Measurements from ENCODE around the gene ZNF207.
A peak's percentile ranks its signal among the peaks of the same experiment; 100 is the strongest.
"Not testable (repeated sequence)": the region's sequence is repeated elsewhere in the genome, so short reads cannot be mapped to it uniquely, and the experiment has no call there.

The ZNF207 gene

DNA sequence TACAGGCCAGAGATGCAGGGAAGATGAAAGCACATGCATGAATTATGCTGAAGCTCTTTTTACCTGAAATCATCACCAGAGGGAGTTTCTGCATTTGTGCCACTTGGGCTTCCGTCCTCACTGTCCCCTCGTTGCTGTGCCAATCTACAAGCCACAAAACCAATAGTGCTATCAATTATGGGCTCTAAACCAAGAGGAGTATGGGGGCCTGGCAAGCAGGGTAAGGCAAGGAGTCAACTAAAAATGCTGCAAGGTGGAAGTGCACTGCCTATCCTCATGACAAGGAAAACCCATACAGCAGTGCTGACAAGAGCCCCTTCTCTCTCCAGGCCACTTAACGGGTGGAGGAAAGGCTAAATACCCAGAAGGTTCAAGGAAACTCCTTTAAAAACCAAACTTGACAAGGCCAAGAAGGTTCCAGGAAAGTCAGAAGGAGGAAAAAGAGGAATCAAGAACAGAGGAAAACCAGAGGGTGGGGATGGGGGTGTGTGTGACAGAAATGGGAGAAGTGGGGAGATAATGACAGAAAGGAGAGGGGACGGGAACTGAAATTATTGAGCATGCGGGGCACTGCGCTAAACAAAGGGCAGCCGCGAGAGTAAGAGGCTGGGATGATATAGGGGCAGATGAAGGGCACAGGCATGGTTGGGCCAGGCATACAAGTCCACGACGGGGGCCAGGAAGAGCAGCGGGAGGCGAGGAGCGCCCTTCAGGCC, 8.7 kb upstream of the ZNF207 start:
- peak; percentile 55 to 73 for DNase-seq

DNA sequence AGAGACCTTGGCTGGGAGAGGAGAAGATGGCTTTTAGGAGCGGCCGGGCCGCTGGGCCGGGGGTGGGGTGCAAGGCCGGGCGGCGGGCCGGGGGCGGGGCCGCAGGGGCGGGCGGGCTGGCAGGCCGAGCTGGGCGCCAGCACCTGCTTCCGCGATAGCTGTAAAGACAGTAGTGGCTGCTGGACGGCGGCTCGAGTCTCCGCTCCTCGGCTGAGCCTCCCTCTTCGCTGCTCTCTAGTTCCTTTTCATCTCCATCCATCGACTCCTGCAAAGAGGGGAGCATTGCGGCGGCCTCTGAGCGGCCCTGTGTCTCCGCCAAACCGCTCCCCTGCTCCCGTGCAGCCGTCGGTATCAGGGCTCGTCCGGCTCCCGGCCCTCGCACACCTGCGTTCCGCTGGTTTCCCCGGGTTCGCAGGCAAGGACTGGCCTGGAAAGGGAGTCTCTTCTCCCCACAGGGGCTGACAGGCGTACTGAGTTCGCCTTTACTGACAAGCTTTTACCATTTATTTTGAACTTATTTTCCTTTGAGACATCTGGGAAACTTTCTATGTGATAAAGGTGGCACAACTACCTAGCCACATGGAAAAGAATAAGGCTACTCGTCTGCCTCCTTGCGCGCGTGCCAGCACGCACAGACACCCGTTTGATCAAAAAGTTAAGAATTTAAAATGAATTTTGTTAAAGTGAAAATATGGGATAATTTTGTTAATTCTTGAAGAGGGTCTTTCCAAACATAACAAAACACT, 7.9 kb upstream of the ZNF207 start, which contains the start of gene C17orf75:
C17orf75 (minus strand) TSS at position 317 of the 746 bp plus-strand sequence; CDS start at position 283, 34 bp downstream.
- peak; percentile 72 to 78 for DNase-seq

DNA sequence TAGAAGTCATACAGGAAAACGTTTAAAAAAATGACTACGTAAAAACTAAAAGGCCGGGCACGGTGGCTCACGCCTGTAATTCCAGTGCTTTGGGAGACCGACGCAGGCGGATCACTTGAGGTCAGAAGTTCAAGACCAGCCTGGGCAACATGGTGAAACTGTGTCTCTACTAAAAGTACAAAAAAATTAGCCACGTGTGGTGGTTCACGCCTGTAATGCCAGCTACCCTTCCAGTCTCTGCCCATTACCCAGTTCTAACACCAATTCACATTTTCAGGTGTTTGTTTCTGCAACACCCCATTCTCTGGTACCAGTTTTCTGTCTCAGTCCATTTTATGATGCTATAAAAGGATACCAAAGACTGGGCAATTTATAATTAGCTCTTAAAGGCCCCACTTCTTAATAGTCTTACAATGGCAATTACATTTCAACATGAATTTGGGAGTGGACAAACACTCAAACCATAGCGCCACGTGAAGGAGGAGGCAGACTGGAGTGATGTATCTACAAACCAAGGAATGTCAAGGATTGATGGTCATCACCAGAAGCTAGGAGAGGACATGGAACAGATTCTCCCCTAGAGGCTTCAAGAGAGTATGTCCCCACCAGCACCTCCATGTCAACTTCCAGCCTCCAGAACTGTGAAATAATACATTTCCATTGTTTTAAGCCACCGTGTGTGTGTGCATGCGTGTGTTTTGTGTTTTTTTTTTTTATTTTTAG, 7.2 kb upstream of the ZNF207 start:
- DNase-seq, result no peak

DNA sequence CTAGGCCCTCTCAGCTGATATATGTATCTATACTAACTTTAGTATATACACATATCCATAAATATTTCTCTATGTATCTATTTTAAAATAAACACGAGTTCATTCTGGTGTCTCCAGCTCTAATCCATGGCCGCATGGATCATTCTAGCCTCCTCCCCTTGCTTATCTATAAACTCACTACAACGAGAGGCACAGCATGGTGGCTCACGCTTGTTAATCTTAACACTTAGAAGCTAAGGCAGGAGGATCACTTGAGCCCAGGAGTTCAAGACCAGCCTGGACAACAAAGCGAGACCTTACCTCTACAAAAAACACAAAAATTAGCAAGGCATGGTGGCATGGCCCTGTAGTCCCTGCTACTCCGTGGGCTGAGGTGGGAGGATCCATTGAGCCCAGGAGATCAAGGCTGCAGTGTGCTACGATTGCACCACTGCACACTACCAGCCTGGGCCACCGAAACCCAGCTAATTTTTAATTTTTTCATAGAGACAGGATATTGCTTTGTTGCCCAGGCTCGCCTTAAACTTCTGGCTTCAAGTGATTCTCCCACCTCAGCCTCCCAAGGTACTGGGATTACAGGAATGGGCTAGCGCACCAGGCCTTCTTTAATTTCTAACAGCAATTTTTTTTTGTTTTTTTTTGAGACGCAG, 3.9 kb upstream of the ZNF207 start:
- DNase-seq, result no peak

DNA sequence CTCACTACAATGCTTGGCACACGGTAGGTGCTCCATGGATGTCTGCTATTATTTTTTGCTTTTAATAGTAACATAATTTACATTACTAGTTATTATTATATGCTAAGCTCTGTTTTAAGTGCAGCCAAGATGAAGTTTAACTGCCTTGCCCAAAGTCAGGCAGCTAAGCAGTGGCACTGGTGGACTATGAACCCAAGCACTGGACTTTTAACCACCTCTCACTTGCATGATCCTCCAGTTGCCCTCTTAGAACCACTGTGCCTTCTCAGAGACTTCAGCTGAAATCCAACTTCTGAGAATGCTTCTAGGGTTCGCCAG, 1.5 kb upstream of the ZNF207 start:
- DNase-seq, result no peak

DNA sequence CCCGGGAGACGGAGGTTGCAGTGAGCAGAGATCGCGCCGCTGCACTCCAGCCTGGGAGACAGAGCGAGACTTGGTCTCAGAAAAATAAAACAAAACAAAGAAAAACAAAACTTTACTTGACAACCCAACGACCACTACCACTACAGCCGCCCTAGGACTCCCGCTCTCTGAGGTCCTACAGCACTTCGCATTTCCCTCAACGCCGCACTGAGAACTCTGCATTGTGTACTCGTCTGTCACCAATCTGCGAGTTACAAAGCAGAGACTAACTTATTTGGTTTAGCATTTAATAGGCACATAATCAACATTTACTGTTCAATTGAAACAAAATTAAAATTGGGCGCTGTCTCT, 479 bp upstream of the ZNF207 start:
- DNase-seq, result no peak

GRCh38 chr17:32350666-32351418, 885 bp downstream of the ZNF207 start:
- peak; percentile 56 to 66 for DNase-seq

DNA sequence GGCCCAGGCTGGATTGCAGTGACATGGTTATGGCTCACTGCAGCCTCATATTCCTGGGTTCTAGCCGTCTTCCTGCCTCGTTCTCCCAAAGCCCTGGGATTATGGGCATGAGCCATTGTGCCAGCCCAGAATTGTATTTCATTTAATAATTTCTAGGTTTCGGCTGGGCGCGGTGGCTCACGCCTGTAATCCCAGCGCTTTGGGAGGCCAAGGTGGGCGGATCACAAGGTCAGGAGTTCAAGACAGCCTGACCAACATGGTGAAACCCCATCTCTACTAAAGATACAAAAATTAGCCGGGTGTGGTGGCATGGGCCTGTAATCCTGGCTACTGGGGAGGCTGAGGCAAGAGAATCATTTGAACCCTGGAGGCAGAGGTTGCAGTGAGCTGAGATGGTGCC, 2.8 kb downstream of the ZNF207 start:
- not testable (repeated sequence) for DNase-seq

DNA sequence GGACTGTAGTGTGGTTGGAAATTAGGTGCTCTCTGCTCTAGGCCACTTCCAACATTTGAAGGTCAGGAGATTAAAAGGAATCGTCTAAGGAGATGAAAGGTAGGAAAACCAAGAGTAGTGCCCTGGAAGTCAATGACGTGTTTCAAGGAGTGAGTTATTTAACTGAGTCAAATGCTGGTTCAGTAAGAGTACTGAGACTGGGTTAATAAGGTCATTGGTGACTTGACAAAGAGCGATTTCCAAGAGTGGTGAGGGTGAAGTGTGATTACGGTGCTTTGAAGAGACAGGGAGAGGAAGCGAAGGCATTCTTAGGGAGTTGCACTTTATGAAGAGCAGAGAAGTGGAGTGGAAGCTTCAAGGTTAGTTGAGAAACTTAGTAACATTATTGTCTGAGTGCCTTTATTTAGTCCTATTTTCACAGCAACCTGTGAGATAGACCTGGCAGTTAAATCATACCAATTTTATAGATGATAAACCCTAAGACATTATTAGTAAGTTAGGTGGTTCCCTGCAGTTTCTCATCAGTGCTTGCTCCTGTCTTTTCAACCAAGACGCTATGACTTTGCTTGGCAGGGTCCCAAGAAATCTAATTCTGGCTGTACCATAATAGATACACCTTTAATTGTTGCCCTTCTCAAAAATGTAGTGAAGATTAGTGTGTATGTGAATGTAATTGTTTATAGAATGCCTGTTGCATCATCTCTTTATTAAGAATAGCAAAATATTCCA, 5.9 kb downstream of the ZNF207 start:
- DNase-seq, result no peak

GRCh38 chr17:32356378-32356743, 6.4 kb downstream of the ZNF207 start:
- no peak for DNase-seq

- DNase-seq, result no peak
Measured at GRCh38 chr17:32356750-32357149, 6.8 kb downstream of the ZNF207 start.

DNA sequence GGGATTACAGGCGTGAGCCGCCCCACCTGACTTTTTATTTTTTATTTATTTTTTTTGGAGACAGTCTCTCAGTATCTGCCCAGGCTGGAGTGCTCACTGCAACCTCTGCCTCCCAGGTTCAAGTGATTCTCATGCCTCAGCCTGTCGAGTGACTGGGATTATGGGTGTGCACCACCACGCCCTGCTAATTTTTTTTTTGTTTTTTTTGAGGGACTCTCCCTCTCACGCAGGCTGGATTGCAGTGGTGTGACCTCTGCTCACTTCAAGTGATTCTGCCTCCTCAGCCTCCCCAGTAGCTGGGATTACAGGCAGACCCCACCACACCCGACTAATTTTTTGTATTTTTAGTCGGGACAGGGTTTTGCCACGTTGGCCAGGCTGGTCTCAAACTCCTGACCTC, 7.7 kb downstream of the ZNF207 start:
- no peak for DNase-seq

DNA sequence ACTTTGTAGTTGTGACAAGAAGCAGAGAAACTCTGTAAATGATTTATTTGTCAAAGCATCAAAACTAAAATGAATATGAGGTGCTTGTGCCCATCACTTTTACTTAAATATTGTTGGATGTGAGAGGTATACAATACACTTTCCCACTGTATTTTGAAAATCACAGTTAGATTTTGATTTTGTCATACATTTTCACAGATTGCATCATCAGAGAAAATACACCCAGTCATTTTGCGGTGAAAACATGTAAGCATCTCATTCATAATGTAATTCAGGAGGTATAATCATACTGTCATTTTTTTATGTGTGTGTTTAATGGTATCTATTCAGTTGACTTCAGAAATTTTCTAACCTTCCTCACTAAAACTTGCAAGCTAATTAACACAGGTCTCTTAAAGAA, 11.3 kb downstream of the ZNF207 start:
- DNase-seq, result no peak

GRCh38 chr17:32370426-32370825, 20.5 kb downstream of the ZNF207 start:
- no peak for DNase-seq

DNA sequence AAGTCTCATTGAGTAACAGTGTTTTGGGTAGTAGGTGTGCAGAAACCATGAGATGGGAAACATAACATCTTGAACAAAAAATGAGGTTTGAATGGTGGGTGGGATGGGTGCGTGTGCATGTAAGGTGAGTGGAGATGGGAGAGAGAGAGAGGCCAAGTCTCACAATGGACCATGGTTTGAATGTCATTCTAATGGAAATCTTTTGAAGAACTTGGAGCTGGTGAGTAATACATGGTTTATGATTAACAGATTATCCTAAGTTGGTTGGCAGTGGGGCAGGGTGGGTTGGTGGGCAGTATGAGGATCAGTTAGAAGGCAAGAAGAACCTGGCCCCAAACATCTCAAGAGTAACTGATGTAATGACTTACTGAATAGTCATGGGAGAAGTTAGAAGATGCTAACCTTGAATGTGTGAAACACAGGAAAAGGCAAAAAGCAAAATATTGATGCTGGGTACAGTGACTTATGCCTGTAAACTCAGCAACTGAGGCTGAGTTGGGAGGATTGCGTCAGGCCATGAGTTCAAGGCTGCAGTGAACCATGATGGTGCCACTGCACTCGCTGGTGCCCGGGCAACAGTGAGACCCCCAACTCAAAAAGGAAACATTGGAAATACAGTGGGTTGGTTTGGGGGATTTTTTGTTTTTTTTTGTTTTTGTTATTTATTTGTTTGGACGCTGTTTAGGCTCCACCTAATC, 32.7 kb downstream of the ZNF207 start:
- no peak for DNase-seq

DNA sequence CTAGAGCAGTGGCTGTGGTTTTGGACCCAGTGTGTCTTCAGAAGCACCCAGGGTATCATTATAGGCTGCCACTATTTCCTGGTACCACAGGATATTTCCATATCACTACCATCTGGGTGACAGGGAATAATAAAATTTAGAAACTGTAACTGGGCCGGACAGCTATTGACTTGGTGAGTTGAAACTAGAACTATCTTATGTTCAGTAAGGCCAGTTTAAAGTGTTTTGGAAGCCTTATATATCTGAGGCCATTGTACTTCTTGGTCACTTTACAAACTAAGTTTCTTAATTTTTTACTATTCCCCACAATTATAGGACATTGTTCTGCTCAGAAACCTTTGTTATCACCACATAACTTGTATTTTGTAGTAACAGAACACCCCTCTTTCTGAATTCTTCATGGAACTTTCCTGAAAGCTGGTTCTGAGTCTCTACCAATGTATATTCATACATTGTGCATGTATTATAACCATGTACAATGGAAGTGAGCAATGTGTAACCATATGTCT, 34.0 kb downstream of the ZNF207 start:
- no peak for DNase-seq

DNA sequence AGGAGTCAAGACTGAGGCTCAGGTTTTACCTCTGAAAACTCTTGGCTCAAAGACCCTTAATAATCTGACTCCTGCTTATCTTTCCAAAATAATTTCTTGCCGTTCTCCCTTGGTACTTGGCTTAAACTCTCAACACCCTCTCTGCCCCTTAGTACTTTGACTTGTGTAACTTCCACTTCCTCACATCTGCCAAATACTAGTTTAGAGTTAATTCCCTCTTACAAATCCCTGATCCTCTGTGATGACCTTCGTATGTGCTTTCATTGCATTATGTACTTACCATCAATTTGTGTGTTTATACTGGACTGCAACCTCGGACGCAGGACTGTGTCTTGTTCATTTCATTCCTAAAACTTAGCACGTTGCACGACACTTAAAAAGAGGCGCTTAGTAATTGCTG, 35.2 kb downstream of the ZNF207 start:
- no peak for DNase-seq

- DNase-seq, result no peak
Measured at GRCh38 chr17:32385971-32386370, 36.0 kb downstream of the ZNF207 start.

- no peak for DNase-seq
Measured at GRCh38 chr17:32386844-32387243, 36.9 kb downstream of the ZNF207 start.

DNA sequence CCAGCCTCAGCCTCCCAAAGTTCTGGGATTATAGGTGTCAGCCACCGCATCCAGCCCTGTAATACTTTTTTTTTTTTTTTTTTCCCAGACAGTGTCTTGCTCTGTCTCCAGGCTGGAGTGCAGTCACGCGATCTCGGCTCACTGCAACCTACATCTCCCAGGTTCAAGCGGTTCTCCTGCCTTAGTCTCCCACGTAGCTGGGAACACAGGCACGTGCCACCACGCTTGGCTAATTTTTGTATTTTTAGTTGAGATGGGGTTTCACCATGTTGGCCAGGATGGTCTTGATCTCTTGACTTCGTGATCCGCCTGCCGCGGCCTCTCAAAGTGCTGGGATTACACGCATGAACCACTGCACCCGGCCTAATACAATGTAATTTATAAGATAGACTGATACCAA, 38.2 kb downstream of the ZNF207 start:
- DNase-seq, result not testable (repeated sequence)
